Measurements from ENCODE around the gene ANGPT4. TPM values are rescaled to one million over a fixed set of nuclear protein-coding genes. Genes with fewer than 3 reads are reported as not detected.

Gene ANGPT4
- total RNA-seq, 1 donor from 2014 or later, result not detected

DNA sequence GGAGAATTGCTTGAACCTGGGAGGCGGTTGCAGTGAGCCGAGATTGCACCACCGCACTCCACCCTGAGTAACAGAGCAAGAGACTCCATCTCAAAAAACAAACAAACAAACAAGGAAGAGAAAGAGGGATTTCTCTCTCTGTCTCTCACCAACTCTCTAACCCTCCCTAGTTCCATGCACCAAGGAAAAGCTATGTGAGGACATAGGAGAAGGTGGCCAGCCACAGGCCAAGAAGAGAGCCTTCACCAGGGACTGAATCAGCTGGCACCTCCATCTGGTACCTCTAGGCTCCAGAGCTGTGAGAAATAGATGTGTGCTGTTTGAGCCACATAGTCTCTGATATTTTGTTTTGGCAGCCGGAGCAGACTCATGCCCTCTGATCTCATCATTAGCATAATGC is 91.6 kb downstream of the ANGPT4 start:
- TF ChIP-seq CTCF (conservative IDR thresholded peaks at IDR 0.05; ENCODE audit: low read depth, low read length), result no peak
- DNase-seq (ENCODE audit: low read depth), result no peak
- H3K4me3 ChIP-seq (ENCODE audit: low read depth, low read length), result no peak overlapping the region

DNA sequence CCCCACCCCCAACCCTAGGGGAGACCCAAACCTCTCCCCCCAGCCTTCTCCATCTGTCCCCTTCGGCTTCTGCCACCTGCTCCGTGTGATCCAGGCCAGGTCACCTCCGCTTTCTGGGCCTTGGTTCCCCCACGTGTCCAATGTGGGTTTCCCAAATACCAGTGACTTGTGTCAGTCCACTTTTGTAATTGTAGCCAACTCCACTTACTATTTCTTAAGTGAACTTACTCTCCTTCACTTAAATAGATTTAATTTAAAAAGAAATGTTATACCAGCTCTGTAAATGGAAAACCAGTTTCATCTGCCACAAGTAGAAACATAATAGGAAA is 92.6 kb downstream of the ANGPT4 start:
- no peak for TF ChIP-seq CTCF (conservative IDR thresholded peaks at IDR 0.05; ENCODE audit: low read depth, low read length)
- no peak overlapping the region for H3K4me3 ChIP-seq (ENCODE audit: low read depth, low read length)
- DNase-seq (ENCODE audit: low read depth), result no peak

DNA sequence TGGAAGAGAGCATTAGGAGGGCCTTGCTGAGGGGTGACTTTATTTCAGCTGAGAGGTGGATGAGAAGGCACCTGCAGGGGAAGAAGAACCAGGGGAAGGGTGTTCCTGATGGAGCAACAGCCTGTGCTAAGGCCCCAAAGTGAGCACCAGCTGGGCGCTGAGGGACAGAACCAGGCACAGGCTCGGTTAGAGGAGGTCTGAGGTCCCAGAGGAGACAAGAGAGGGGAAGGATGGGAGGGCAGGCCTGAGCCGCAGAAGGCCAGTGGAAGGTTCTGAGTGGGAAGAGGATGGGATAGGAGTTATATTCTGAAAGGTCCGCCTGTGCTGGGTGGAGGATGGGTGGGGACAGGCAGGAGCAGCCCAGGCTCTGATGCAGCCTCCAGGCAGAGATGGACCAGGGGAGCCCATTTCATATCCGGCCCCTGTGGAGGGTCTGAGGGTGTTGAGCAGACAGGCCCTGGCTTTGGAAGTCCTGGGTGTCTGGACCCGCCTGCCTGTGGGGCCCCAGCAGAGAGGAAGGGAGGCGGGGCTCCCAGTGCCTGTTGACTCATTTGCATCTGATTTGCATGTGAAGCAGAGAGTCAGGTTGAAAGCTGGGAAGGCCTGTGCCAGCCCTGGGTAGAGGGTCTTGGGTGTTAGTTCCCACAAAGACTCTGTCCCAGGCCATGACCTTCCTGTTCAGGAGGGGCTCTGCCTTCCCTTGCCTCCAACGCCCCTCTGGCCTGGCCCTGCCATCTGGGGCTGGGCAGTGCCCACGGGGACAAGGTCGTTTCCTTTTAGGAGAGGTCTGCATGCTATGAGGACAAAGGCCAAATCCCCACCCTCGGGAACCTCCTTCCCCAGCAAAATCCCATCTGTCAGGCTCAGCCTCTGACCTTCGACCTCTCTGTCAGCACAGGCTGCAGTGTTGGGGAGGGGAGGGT is 93.2 kb downstream of the ANGPT4 start:
- DNase-seq (ENCODE audit: low read depth), result no peak
- no peak overlapping the region for H3K4me3 ChIP-seq (ENCODE audit: low read depth, low read length)
- TF ChIP-seq CTCF (conservative IDR thresholded peaks at IDR 0.05; ENCODE audit: low read depth, low read length), result no peak

- DNase-seq (ENCODE audit: low read depth), result no peak
- TF ChIP-seq CTCF (conservative IDR thresholded peaks at IDR 0.05; ENCODE audit: low read depth, low read length), result no peak
- H3K4me3 ChIP-seq (ENCODE audit: low read depth, low read length), result no peak overlapping the region
Observed at GRCh38 chr20:821731-822065, 94.4 kb downstream of the ANGPT4 start.

DNA sequence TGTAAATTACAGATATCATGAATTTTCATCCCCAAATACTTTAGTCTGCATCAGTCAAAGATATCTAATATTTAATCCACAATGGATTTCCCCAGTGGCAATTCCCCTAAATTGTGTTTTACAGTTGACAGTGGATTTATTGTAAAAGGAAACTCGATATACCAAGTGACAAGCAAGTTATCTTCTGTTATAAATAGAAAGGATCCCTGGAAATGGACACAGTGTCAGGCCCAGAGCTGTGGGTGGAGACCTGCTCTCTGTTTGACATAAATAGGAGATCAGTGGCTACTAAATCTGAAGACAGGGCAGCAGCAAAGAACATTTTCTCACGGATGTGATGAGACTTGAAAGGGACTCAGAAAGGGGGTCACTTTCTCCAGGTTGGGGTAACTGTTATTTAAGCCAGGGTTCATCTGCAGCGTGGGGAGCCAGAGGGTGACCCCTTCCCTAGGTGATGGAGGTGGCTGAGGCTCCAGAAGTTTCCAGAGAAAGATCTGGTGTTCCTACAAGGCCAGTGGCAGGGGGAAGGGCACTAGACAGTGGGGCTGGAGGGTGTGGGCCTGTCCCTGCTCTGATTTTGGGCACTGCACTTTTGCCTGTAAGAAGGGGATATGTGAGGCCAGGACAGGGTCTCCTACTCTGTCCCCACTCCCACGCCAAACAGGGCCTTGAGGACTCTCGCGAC is 94.9 kb downstream of the ANGPT4 start:
- no peak for DNase-seq (ENCODE audit: low read depth)
- H3K4me3 ChIP-seq (ENCODE audit: low read depth, low read length), result no peak overlapping the region
- TF ChIP-seq CTCF (conservative IDR thresholded peaks at IDR 0.05; ENCODE audit: low read depth, low read length), result no peak

DNA sequence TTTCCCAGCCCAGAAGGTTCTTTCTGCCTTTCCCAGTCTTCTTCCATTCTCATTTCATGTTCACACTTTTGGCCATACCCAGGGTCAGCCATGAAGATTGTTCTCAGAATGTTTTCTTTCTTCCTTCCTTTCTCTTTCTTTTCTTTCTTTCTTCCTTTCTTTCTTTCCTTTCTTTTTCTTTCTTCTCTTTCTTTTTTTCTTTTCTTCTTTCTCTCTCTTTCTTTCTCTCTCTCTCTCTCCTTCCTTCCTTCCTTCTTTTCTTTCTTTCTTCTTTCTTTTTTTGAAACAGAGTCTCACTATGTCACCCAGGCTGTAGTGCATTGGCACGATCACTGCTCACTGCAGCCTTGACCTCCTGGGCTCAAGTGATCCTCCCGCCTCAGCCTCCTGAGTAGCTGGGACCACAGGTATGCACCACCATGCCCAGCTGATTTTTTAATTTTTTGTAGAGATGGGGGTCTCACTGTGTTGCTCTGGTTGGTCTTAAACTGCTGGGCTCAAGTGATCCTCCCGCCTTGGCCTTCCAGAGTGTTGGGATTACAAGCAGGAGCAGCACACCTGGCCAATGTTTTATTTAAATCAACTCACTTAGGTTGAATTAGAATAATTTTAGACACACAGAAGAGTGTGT is 95.7 kb downstream of the ANGPT4 start:
- H3K4me3 ChIP-seq (ENCODE audit: low read depth, low read length), result no peak overlapping the region
- DNase-seq (ENCODE audit: low read depth), result no peak
- no peak for TF ChIP-seq CTCF (conservative IDR thresholded peaks at IDR 0.05; ENCODE audit: low read depth, low read length)

Other genes starting within 250 kb of the ANGPT4 start
- not detected in 2 replicates for gene SCRT2, start 240.5 kb downstream of the ANGPT4 start, total RNA-seq
- 0.46 and 1.7 TPM in 2 replicates for gene SLC52A3, start 147.8 kb downstream of the ANGPT4 start, total RNA-seq
- gene FAM110A, start 82.6 kb downstream of the ANGPT4 start, total RNA-seq, result 10.9 and 18.3 TPM in 2 replicates
- gene RSPO4, start 86.0 kb upstream of the ANGPT4 start, total RNA-seq, result 0.07 and 1.2 TPM in 2 replicates
- gene PSMF1, start 202.3 kb upstream of the ANGPT4 start, total RNA-seq, result 156 and 171 TPM in 2 replicates

Measured in epithelial cell of proximal tubule (primary cell).